ENCODE data around the gene CNST.
"Not testable (repeated sequence)": the region's sequence is repeated elsewhere in the genome, so short reads cannot be mapped to it uniquely, and the experiment has no call there.

CNST gene

GRCh38 chr1:246631426-246631825 is 65.2 kb downstream of the CNST start:
- no peak for DNase-seq

- DNase-seq = no peak
Measured at GRCh38 chr1:246632281-246633168, 66.3 kb downstream of the CNST start.

GRCh38 chr1:246634659-246635058 is 68.4 kb downstream of the CNST start:
- DNase-seq = not testable (repeated sequence)

DNA sequence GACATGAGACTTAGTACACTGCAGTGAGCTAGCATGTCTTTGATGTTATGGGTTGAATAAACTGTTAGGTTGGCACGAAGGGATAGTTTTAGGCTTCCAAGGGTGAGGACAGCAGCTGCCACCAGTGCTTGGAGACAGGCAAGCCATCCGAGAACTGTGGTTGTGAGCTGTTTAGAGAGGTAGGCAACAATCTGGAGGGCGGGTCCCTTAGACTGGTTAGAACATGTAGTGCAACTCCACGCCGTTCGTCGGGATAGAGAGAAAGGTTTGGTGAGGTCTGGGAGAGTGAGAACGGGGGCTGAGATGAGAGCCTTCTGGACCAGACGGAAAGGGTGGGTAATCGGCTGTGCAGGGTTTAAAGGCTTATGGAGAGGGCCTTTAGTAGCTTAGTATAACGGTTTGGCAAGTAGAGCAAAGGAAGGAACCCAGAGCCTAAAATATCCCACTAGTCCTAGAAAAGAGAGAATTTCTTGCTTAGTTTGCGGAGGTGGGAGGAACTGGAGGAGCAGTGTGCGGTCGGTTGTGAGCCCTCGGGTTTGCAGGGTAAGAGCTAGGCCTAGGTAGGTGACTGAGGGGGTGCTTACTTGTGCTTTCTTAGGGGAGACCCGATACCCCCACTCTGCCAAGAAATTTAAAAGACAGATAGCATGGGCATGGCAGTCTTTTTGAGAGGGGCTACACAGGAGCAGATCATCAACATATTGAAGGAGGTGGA is 72.8 kb downstream of the CNST start:
- no peak for DNase-seq

GRCh38 chr1:246639732-246640131 is 73.5 kb downstream of the CNST start:
- DNase-seq = no peak

GRCh38 chr1:246640747-246641146 is 74.5 kb downstream of the CNST start:
- DNase-seq = no peak

DNA sequence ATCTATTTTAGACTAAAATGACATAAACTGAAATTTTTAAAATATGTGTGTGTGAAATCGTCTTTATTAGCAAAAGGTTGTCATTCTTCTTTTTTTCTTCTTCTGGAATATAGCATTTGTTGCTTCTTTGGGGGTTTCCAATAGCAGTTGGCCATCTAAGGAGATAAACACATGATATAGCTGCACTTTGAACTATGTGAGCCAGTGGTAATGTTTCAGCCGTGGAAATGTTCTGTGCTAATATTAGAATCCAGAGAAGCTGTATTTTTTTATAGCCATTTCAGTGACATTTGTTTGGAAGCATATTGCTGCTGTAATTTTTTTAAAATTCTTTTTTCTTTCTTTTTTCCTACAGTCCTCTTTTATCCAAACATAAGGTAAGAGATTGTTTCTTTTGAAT is 75.1 kb downstream of the CNST start:
- DNase-seq = no peak

DNA sequence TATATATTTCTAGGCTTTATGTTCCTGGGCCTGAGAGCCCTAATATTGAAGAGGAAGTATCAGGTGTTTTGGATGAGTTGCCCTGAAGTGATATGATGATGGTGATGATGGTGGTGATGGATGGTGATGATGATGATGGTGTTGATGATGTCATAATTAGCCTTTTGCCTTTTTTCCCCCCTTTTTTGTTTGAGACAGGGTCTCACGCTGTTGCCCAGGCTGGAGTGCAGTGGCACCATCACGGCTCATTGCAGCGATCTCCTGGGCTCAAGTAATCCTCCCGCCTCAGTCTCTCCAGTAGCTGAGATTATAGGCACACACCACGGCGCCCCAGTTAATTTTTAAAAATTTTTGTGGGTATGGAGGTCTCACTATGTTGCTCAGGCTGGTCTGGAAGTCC is 76.5 kb downstream of the CNST start:
- no peak for DNase-seq

- DNase-seq = no peak
Measured at GRCh38 chr1:246647113-246647512, 80.9 kb downstream of the CNST start.

- no peak for DNase-seq
Measured at GRCh38 chr1:246647513-246647912, 81.3 kb downstream of the CNST start.

DNA sequence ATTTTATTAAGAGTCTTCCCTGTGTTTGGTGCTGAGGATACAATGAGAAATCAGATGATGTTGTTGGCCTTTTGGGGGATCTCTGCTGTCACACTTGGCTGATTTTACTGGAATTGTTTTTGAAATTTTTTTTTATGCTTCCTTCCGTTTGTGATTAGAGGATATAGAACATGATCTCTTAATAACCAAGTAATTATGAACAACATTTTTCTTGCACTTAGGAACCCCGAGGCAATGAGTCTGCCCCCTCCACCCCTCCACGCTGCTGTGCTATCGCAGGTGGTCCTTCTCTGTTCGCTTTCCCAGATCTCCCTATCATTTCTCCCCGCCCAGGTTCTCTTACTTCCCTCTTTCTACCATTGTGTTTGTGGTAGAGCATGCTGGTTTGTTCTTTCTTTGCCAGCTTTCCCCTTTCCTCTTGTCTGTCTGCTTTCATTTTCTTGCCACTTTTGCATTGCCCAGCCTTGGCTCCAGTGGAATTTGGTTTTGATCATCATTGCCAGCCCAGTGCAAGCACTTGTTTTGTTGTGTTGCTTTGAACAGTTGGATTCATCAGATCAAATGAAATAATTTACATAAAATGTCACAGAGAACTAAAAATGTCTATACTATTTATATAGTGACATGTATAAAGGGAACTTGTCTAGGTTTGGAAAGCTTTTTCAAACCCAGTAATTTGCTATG is 84.9 kb downstream of the CNST start:
- no peak for DNase-seq

GRCh38 chr1:246658567-246658966 is 92.3 kb downstream of the CNST start:
- DNase-seq = no peak

GRCh38 chr1:246659594-246660140 is 93.4 kb downstream of the CNST start:
- DNase-seq = no peak

GRCh38 chr1:246661451-246661850 is 95.2 kb downstream of the CNST start:
- no peak for DNase-seq

DNA sequence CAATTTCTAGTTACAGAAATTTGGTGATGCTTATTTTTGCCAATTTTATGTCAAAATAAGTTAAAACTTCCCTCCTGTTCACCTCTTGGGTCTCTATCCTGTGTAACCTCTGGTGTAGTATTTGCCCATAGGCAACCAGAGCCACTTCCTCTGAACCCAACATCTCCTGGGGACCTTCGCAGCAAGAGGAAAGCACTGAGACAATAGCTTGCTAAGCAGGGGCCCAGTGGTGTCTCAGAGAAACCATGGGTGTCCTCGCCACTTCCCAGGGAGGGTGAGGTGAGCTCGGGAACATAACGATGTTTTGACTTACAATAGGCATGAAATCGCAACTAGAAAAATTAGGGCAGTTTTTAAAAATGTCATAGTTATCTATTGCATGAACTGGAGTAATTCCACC is 101.5 kb downstream of the CNST start:
- DNase-seq = no peak

- no peak for DNase-seq
Measured at GRCh38 chr1:246669659-246670058, 103.4 kb downstream of the CNST start.

- no peak for DNase-seq
Measured at GRCh38 chr1:246674049-246674448, 107.8 kb downstream of the CNST start.

- DNase-seq = no peak
Measured at GRCh38 chr1:246677842-246678241, 111.6 kb downstream of the CNST start.

GRCh38 chr1:246678816-246679793 is 112.8 kb downstream of the CNST start:
- no peak for DNase-seq

DNA sequence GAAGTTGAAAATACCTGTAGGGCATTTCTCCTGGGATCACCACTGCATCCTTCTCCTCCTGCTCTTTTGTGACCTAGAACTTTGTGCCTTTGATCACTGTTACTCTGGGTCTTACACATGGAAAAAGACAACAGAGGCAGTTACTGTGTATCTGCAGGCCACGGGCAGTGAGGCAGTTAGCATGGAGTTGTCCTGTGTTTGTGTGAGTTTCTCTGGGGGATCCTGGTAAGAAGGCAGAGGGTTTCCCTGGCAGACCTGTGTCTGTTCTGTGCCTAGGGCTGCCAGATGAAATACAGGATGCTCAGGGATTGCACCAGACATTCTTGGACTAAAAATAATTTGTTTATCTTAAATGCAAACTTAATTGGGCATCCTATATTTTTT is 113.5 kb downstream of the CNST start:
- DNase-seq = no peak

GRCh38 chr1:246680190-246680589 is 113.9 kb downstream of the CNST start:
- no peak for DNase-seq

DNA sequence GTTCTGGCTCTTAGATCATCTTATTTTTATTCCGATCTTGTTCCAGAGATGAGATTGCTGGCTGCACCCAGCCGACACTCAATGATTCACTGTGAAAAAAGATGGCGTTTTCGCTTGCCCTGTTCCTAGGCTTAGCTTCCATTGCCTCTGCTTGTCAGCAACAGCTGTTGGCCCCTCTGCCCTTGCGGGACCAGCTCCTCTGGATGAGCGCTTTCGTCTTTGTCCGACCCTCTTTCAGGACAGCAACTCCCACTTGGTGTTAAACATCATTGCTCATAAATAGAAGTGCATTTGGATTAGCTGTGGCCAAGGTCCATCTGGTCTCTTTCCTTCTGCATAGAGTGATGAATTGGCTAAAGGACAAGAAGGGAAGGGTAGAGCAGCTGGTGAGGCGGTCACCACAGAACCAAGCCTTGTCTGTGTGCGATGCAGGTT is 114.5 kb downstream of the CNST start:
- no peak for DNase-seq
